Thoracic aorta endothelial cell (primary cell): Measurements from ENCODE around the gene COL12A1. TPM values are rescaled to one million over a fixed set of nuclear protein-coding genes. Genes with fewer than 3 reads are reported as not detected.

Source experiments
- total RNA-seq: library from RNA; depleted of rRNA; stranded (reverse); fragments of >200 nt; gene quantifications from 2 replicates; pipeline ENCODE4 v1.2.3, GENCODE V29; 2012

Gene COL12A1
- 3.1 and 16.1 TPM in 2 replicates for total RNA-seq

DNA sequence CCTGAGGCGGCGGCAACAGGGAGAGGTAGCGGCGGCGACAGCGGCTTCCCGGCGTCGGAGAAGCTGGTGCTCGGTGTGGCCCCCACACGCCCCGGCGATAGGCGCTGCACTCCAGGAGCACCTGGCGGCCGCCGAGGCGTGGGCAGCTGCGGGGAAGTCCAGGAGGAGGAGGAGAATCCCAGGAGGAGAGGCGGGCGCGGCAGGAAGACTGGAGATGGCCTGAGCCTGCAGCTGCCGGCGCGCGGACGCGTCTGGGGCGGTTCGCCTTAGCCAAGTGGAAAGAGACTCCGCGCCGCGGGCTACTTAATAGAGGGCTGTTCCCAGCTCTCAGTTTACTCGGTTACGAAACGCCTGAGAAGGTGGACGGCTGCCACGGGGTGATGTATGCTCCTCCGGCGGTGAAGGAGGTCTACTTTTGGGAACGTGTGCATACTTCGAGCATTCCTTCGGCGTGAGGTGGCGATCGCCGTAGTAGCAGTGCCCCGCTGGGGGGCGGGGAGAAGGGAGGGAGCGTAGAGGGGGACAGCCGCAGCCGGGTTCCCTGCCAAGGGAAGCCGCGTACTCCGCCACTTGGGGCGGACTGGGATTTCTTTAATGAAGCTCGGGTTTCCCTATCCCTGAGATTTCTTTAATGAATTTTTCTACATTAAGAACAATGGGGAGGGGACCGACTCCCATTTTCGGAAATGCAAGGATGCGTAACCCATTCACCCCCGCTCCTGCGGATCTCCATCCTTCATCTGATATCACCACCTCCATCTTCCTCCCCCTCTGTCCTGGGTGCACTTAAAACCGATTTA is at the start of gene COL12A1:
Gene COL12A1, minus strand, starts transcription at position 278 of the 800 bp plus-strand sequence. CDS start 3,261 bp downstream, outside the sequence.

DNA sequence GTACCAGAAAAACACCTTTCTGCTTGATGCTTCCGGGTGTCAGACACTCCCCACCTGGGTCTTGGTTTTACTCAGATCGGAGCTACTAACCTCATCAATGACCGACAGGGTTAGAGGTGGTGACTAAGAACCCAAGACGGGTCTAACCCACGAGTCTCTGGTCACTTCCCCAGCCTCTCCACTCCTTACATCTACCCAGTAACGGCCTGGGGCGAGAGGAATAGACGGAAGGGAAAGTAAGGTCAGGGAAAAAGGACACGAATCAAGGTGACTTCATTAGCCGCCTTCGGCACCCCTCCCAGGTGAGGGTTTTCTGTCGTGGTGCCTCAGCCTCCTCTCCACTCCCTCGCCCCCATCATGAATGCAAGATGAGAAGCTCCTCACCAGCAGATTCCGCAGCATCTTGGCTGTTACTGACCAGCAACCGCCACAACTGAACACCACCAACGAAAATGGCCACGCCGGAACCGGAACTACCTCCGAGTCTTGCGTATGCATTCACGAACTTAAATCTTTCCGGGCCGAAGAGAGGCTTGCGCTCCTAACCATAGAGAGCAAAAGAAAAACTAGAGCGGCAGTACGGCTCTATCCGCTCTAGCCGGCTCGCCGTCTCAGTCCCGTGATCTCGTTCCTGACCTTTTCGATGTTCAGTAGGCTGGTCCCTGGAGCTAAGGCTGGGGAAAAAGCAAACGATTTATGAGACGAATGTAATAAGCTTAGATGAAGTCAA is 37.6 kb upstream of the COL12A1 start, which contains the start of gene COX7A2:
Gene COX7A2, minus strand, starts transcription at position 469 of the 730 bp plus-strand sequence. Its CDS starts 67 bp downstream, at position 402.

Other genes starting within 250 kb of the COL12A1 start
- gene COX7A2, start 37.7 kb upstream of the COL12A1 start, total RNA-seq: 103 and 130 TPM in 2 replicates
- gene TMEM30A, start 78.7 kb upstream of the COL12A1 start, total RNA-seq: 345 and 387 TPM in 2 replicates